ENCODE data around the gene GRIK4. TPM values are rescaled to one million over a fixed set of nuclear protein-coding genes. Genes with fewer than 3 reads are reported as not detected.

The GRIK4 gene
- total RNA-seq, 1 donor from 2014 or later, result 0.36 TPM

DNA sequence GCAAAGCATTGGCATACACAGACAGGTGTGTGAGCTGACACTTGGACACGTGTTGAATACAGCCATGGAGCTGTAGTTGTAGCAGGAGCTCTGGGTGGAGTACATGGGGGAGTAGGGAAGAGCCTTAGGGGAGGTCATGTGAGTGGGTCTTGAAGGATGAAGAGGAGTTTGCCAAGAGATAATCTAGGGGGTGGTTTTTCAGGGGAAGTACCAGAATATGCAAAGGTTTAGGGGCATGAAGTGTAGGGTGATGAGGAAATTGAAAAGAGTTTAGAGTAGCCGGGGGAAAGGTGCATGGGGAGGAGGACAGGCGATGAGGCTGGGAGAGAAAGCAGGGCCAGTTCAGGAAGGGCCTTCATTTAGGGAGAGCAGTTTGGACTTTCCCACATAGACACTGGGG, 74.5 kb downstream of the GRIK4 start:
- Mint-ChIP-seq H3K27ac (no peak overlapping the region), H3K9me3 (peaks cover 7% of the 10 kb centered on the region)
- no peak overlapping the region for H2AFZ ChIP-seq (replicated peaks)

DNA sequence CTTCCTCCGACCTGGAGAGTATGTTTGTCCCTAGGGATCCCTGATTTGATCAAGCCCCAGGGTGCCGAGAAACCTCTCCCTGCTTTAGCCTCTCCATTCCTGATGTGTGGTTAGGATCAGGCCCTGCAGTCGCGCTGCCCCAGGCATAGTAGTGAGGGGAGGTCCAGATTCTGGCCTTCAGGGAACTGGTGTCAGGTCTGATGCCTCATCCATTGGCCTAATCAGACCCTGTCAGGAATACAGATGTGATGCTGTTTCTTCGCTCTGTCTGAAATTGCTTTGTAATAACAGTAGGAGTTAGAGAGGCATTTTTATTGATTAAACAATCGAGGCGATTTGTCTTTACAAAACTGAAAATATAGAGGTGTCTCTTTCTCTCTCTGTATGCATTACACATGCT, 75.2 kb downstream of the GRIK4 start:
- no peaks in the 10 kb centered on the region for H4K20me1 ChIP-seq (ENCODE audit: low read depth)
- TF ChIP-seq, protein P1, sequence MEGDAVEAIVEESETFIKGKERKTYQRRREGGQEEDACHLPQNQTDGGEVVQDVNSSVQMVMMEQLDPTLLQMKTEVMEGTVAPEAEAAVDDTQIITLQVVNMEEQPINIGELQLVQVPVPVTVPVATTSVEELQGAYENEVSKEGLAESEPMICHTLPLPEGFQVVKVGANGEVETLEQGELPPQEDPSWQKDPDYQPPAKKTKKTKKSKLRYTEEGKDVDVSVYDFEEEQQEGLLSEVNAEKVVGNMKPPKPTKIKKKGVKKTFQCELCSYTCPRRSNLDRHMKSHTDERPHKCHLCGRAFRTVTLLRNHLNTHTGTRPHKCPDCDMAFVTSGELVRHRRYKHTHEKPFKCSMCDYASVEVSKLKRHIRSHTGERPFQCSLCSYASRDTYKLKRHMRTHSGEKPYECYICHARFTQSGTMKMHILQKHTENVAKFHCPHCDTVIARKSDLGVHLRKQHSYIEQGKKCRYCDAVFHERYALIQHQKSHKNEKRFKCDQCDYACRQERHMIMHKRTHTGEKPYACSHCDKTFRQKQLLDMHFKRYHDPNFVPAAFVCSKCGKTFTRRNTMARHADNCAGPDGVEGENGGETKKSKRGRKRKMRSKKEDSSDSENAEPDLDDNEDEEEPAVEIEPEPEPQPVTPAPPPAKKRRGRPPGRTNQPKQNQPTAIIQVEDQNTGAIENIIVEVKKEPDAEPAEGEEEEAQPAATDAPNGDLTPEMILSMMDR (IDR thresholded peaks at IDR 0.05), result no peak
- TF ChIP-seq EZH2phosphoT487 (IDR thresholded peaks at IDR 0.05), result no peak
- TF ChIP-seq EZH2 (IDR thresholded peaks at IDR 0.05), result no peak

More for the DNA sequence above, 74.5 kb downstream of the GRIK4 start:
- TF ChIP-seq, protein P1 (IDR thresholded peaks at IDR 0.05), result no peak
- TF ChIP-seq EZH2 (IDR thresholded peaks at IDR 0.05), result no peak
- TF ChIP-seq EZH2phosphoT487 (IDR thresholded peaks at IDR 0.05), result no peak
- Histone ChIP-seq H3K27ac (no peak overlapping the region), H3K27me3 (no peaks in the 10 kb centered on the region), H3K9me3 (ENCODE audit: low read depth) (no peaks in the 10 kb centered on the region), H3F3A (ENCODE audit: low read depth) (no peaks in the 10 kb centered on the region), H3K4me1 (no peaks in the 10 kb centered on the region), H3K79me2 (ENCODE audit: low read depth) (no peaks in the 10 kb centered on the region), H3K4me2 (no peak overlapping the region), H4K20me1 (ENCODE audit: low read depth) (no peaks in the 10 kb centered on the region), H3K9ac (no peak overlapping the region), H3K36me3 (no peaks in the 10 kb centered on the region), H3K4me3 (no peak overlapping the region)
- peaks cover 1% of the 10 kb centered on the region for H3K36me3 Mint-ChIP-seq
- DNase-seq (ENCODE audit: low spot score), result no peak
- no peak overlapping the region for H3K4me3 Mint-ChIP-seq
- H3K4me1 Mint-ChIP-seq, result peaks cover 10% of the 10 kb centered on the region
- peaks cover 2% of the 10 kb centered on the region for H3K27me3 Mint-ChIP-seq (ENCODE audit: insufficient read depth, low read depth)

GRCh38 chr11:120587299-120587698, 75.8 kb downstream of the GRIK4 start:
- no peaks in the 10 kb centered on the region for H4K20me1 ChIP-seq (ENCODE audit: low read depth)
- H3K27ac ChIP-seq, result no peak overlapping the region
- no peak overlapping the region for H2AFZ ChIP-seq (replicated peaks)
- H3K9ac ChIP-seq, result no peak overlapping the region
- peaks cover 20% of the 10 kb centered on the region for H3K4me1 Mint-ChIP-seq
- H3K36me3 ChIP-seq, result no peaks in the 10 kb centered on the region
- no peak overlapping the region for H3K4me3 Mint-ChIP-seq
- H3K27me3 ChIP-seq, result no peaks in the 10 kb centered on the region
- peaks cover 2% of the 10 kb centered on the region for H3K27me3 Mint-ChIP-seq (ENCODE audit: insufficient read depth, low read depth)
- H3K9me3 ChIP-seq (ENCODE audit: low read depth), result no peaks in the 10 kb centered on the region
- peaks cover 9% of the 10 kb centered on the region for H3K4me1 ChIP-seq
- TF ChIP-seq, protein P1 (IDR thresholded peaks at IDR 0.05), result no peak
- TF ChIP-seq EZH2 (IDR thresholded peaks at IDR 0.05) (no peak), EZH2phosphoT487 (IDR thresholded peaks at IDR 0.05) (no peak)
- no peaks in the 10 kb centered on the region for H3K36me3 Mint-ChIP-seq
- peaks cover 7% of the 10 kb centered on the region for H3K9me3 Mint-ChIP-seq
- no peak for DNase-seq (ENCODE audit: low spot score)
- no peaks in the 10 kb centered on the region for H3K79me2 ChIP-seq (ENCODE audit: low read depth)
- H3F3A ChIP-seq (ENCODE audit: low read depth), result no peaks in the 10 kb centered on the region
- H3K27ac Mint-ChIP-seq, result no peak overlapping the region
- no peak overlapping the region for H3K4me2 ChIP-seq
- no peak overlapping the region for H3K4me3 ChIP-seq

More for the DNA sequence above, 75.2 kb downstream of the GRIK4 start:
- Histone ChIP-seq H3K4me1 (peaks cover 3% of the 10 kb centered on the region), H3K36me3 (no peaks in the 10 kb centered on the region), H3K27me3 (no peaks in the 10 kb centered on the region), H3K9me3 (ENCODE audit: low read depth) (no peaks in the 10 kb centered on the region), H2AFZ (replicated peaks) (no peak overlapping the region), H3K4me2 (no peak overlapping the region), H3F3A (ENCODE audit: low read depth) (no peaks in the 10 kb centered on the region), H3K79me2 (ENCODE audit: low read depth) (no peaks in the 10 kb centered on the region), H3K9ac (no peak overlapping the region), H3K27ac (no peak overlapping the region), H3K4me3 (no peak overlapping the region)
- peaks cover 15% of the 10 kb centered on the region for H3K4me1 Mint-ChIP-seq
- peaks cover 2% of the 10 kb centered on the region for H3K27me3 Mint-ChIP-seq (ENCODE audit: insufficient read depth, low read depth)
- no peak overlapping the region for H3K4me3 Mint-ChIP-seq
- no peak for DNase-seq (ENCODE audit: low spot score)
- no peaks in the 10 kb centered on the region for H3K36me3 Mint-ChIP-seq
- peaks cover 7% of the 10 kb centered on the region for H3K9me3 Mint-ChIP-seq
- no peak overlapping the region for H3K27ac Mint-ChIP-seq
